ENCODE results near the gene TMEM9B. TPM values are rescaled to one million over a fixed set of nuclear protein-coding genes. Genes with fewer than 3 reads are reported as not detected.

TMEM9B gene
- total and polyA plus RNA-seq, 2 experiments from 2014 or later: 10.4 to 12.9 TPM

DNA sequence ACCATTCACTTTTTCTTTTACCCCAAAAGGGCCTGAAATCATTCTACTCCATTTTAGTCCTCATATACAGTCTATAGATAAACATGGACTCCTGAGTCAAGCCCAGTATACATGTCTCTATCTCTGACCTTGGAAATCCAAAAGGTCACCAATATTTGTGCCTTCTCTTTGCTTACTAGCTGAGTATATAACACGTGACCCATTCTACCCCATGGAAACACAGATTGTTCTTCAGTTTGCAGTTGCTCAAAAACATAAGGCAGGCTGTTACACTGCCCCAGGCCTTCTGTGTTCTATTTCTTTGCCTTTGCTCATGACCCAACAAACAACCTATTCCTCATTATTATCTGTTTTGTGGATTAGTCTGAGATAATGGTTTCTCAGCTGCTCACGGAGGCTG lies 33.8 kb upstream of the TMEM9B start:
- H3K9me3 Mint-ChIP-seq: no peaks in the 10 kb centered on the region
- peaks cover 2% of the 10 kb centered on the region; the same call in 2 of the 3 replicates for H3K4me1 Mint-ChIP-seq
- Histone ChIP-seq H4K20me1 (replicated peaks; ENCODE audit: insufficient read depth) (peaks cover 4% of the 10 kb centered on the region; the same call in 1 of the 2 replicates), H2AFZ (no peak overlapping the region), H3K36me3 (ENCODE audit: insufficient read depth) (no peaks in the 10 kb centered on the region), H3K9me2 (ENCODE audit: insufficient read depth) (no peaks in the 10 kb centered on the region), H3F3A (replicated peaks; ENCODE audit: low read depth) (no peaks in the 10 kb centered on the region), H3K4me3 (no peak overlapping the region), H3K4me1 (ENCODE audit: insufficient read depth) (peaks cover 4% of the 10 kb centered on the region), H3K27ac (ENCODE audit: low read depth) (no peak overlapping the region), H3K27me3 (ENCODE audit: insufficient read depth) (peaks cover 23% of the 10 kb centered on the region), H3K79me2 (replicated peaks; ENCODE audit: insufficient read depth) (no peaks in the 10 kb centered on the region; the same call in 1 of the 2 replicates), H3K4me2 (no peak overlapping the region)
- H3K4me3 Mint-ChIP-seq: no peak overlapping the region
- H3K27me3 Mint-ChIP-seq (ENCODE audit: insufficient read depth, low read depth, poor library complexity): peaks cover 13% of the 10 kb centered on the region
- TF ChIP-seq CREB1 (CRISPR knock-in tag; IDR thresholded peaks at IDR 0.05; ENCODE audit: low read depth): no peak
- TF ChIP-seq POLR2AphosphoS5 (IDR thresholded peaks at IDR 0.05; ENCODE audit: low read depth): no peak
- TF ChIP-seq, protein P1, sequence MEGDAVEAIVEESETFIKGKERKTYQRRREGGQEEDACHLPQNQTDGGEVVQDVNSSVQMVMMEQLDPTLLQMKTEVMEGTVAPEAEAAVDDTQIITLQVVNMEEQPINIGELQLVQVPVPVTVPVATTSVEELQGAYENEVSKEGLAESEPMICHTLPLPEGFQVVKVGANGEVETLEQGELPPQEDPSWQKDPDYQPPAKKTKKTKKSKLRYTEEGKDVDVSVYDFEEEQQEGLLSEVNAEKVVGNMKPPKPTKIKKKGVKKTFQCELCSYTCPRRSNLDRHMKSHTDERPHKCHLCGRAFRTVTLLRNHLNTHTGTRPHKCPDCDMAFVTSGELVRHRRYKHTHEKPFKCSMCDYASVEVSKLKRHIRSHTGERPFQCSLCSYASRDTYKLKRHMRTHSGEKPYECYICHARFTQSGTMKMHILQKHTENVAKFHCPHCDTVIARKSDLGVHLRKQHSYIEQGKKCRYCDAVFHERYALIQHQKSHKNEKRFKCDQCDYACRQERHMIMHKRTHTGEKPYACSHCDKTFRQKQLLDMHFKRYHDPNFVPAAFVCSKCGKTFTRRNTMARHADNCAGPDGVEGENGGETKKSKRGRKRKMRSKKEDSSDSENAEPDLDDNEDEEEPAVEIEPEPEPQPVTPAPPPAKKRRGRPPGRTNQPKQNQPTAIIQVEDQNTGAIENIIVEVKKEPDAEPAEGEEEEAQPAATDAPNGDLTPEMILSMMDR (conservative IDR thresholded peaks at IDR 0.05; ENCODE audit: low read depth in 2 of 2): no peak
- TF ChIP-seq ZNF114 (CRISPR knock-in tag; IDR thresholded peaks at IDR 0.05): no peak
- TF ChIP-seq NANOG (IDR thresholded peaks at IDR 0.05; ENCODE audit: borderline replicate concordance): no peak
- TF ChIP-seq, protein P2, sequence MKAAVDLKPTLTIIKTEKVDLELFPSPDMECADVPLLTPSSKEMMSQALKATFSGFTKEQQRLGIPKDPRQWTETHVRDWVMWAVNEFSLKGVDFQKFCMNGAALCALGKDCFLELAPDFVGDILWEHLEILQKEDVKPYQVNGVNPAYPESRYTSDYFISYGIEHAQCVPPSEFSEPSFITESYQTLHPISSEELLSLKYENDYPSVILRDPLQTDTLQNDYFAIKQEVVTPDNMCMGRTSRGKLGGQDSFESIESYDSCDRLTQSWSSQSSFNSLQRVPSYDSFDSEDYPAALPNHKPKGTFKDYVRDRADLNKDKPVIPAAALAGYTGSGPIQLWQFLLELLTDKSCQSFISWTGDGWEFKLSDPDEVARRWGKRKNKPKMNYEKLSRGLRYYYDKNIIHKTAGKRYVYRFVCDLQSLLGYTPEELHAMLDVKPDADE (IDR thresholded peaks at IDR 0.05): no peak
- TF ChIP-seq ZNF331 (CRISPR knock-in tag; IDR thresholded peaks at IDR 0.05; ENCODE audit: low read depth): no peak
- TF ChIP-seq EZH2phosphoT487 (IDR thresholded peaks at IDR 0.05; ENCODE audit: unreplicated experiment): no peak
- TF ChIP-seq, protein P3, sequence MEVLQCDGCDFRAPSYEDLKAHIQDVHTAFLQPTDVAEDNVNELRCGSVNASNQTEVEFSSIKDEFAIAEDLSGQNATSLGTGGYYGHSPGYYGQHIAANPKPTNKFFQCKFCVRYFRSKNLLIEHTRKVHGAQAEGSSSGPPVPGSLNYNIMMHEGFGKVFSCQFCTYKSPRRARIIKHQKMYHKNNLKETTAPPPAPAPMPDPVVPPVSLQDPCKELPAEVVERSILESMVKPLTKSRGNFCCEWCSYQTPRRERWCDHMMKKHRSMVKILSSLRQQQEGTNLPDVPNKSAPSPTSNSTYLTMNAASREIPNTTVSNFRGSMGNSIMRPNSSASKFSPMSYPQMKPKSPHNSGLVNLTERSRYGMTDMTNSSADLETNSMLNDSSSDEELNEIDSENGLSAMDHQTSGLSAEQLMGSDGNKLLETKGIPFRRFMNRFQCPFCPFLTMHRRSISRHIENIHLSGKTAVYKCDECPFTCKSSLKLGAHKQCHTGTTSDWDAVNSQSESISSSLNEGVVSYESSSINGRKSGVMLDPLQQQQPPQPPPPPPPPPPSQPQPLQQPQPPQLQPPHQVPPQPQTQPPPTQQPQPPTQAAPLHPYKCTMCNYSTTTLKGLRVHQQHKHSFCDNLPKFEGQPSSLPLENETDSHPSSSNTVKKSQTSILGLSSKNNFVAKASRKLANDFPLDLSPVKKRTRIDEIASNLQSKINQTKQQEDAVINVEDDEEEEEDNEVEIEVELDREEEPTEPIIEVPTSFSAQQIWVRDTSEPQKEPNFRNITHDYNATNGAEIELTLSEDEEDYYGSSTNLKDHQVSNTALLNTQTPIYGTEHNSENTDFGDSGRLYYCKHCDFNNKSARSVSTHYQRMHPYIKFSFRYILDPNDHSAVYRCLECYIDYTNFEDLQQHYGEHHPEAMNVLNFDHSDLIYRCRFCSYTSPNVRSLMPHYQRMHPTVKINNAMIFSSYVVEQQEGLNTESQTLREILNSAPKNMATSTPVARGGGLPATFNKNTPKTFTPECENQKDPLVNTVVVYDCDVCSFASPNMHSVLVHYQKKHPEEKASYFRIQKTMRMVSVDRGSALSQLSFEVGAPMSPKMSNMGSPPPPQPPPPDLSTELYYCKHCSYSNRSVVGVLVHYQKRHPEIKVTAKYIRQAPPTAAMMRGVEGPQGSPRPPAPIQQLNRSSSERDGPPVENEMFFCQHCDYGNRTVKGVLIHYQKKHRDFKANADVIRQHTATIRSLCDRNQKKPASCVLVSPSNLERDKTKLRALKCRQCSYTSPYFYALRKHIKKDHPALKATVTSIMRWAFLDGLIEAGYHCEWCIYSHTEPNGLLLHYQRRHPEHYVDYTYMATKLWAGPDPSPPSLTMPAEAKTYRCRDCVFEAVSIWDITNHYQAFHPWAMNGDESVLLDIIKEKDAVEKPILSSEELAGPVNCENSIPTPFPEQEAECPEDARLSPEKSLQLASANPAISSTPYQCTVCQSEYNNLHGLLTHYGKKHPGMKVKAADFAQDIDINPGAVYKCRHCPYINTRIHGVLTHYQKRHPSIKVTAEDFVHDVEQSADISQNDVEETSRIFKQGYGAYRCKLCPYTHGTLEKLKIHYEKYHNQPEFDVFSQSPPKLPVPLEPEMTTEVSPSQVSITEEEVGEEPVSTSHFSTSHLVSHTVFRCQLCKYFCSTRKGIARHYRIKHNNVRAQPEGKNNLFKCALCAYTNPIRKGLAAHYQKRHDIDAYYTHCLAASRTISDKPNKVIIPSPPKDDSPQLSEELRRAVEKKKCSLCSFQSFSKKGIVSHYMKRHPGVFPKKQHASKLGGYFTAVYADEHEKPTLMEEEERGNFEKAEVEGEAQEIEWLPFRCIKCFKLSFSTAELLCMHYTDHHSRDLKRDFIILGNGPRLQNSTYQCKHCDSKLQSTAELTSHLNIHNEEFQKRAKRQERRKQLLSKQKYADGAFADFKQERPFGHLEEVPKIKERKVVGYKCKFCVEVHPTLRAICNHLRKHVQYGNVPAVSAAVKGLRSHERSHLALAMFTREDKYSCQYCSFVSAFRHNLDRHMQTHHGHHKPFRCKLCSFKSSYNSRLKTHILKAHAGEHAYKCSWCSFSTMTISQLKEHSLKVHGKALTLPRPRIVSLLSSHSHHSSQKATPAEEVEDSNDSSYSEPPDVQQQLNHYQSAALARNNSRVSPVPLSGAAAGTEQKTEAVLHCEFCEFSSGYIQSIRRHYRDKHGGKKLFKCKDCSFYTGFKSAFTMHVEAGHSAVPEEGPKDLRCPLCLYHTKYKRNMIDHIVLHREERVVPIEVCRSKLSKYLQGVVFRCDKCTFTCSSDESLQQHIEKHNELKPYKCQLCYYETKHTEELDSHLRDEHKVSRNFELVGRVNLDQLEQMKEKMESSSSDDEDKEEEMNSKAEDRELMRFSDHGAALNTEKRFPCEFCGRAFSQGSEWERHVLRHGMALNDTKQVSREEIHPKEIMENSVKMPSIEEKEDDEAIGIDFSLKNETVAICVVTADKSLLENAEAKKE (CRISPR knock-in tag; IDR thresholded peaks at IDR 0.05): no peak
- TF ChIP-seq, protein P4, sequence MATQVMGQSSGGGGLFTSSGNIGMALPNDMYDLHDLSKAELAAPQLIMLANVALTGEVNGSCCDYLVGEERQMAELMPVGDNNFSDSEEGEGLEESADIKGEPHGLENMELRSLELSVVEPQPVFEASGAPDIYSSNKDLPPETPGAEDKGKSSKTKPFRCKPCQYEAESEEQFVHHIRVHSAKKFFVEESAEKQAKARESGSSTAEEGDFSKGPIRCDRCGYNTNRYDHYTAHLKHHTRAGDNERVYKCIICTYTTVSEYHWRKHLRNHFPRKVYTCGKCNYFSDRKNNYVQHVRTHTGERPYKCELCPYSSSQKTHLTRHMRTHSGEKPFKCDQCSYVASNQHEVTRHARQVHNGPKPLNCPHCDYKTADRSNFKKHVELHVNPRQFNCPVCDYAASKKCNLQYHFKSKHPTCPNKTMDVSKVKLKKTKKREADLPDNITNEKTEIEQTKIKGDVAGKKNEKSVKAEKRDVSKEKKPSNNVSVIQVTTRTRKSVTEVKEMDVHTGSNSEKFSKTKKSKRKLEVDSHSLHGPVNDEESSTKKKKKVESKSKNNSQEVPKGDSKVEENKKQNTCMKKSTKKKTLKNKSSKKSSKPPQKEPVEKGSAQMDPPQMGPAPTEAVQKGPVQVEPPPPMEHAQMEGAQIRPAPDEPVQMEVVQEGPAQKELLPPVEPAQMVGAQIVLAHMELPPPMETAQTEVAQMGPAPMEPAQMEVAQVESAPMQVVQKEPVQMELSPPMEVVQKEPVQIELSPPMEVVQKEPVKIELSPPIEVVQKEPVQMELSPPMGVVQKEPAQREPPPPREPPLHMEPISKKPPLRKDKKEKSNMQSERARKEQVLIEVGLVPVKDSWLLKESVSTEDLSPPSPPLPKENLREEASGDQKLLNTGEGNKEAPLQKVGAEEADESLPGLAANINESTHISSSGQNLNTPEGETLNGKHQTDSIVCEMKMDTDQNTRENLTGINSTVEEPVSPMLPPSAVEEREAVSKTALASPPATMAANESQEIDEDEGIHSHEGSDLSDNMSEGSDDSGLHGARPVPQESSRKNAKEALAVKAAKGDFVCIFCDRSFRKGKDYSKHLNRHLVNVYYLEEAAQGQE (IDR thresholded peaks at IDR 0.05; ENCODE audit: unreplicated experiment): no peak
- TF ChIP-seq EZH2 (IDR thresholded peaks at IDR 0.05; ENCODE audit: low read depth, unreplicated experiment): no peak
- no peak for TF ChIP-seq STAT1 (IDR thresholded peaks at IDR 0.05; ENCODE audit: unreplicated experiment)
- H3K36me3 Mint-ChIP-seq (ENCODE audit: low read depth): no peaks in the 10 kb centered on the region
- H3K27ac Mint-ChIP-seq: no peak overlapping the region
- ATAC-seq (no peak), DNase-seq (ENCODE audit: low spot score) (no peak)

All from GM23338 (cell line).